Measurements from ENCODE around the gene USP16. TPM values are rescaled to one million over a fixed set of nuclear protein-coding genes. Genes with fewer than 3 reads are reported as not detected.

The USP16 gene
- total RNA-seq, result 37.6 and 38.4 TPM in 2 replicates

GRCh38 chr21:29024474-29025327 lies at the start of gene USP16:
Gene USP16, plus strand, starts transcription at chr21:29024668. Its CDS starts 3,246 bp downstream, at chr21:29027914.

DNA sequence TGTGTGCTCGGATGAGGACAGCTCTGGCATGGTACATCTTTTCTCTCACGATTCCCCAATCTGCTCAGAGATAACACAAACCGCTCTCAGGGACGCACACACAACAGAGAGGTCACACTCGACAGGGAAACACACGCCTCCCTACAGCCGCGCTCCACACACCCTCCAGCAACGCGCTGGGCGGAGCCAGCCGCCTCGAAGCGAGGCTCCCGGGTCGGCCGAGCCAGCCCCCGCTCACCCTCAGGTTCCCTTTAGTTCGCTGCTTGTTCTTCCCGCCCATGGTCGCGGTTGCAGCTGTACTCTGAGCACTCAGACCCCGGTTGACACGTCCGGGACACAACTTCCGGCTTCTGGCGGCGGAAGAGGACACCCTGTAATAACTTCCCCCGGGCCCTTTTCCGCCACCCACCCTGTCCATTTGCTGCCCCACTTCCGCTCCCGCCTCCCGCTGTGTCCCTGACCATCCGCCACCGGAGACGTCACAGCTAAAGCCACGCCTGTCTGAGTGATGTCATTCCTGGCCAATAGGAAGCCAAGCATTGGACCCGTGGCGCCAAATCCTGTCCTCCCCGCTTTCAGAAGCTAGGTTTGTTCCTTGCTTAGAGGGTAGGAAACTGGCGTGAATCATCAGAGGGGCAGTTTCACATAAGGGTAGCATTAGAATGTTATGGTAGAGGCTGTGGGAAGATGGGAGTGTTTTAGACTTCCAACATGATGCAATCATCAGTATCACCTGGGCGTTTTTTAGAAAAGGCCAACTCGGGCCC lies 31.8 kb upstream of the USP16 start, which contains the start of gene LTN1:
LTN1 (minus strand) TSS at position 352 of the 767 bp plus-strand sequence; CDS start at position 280, 72 bp downstream.

DNA sequence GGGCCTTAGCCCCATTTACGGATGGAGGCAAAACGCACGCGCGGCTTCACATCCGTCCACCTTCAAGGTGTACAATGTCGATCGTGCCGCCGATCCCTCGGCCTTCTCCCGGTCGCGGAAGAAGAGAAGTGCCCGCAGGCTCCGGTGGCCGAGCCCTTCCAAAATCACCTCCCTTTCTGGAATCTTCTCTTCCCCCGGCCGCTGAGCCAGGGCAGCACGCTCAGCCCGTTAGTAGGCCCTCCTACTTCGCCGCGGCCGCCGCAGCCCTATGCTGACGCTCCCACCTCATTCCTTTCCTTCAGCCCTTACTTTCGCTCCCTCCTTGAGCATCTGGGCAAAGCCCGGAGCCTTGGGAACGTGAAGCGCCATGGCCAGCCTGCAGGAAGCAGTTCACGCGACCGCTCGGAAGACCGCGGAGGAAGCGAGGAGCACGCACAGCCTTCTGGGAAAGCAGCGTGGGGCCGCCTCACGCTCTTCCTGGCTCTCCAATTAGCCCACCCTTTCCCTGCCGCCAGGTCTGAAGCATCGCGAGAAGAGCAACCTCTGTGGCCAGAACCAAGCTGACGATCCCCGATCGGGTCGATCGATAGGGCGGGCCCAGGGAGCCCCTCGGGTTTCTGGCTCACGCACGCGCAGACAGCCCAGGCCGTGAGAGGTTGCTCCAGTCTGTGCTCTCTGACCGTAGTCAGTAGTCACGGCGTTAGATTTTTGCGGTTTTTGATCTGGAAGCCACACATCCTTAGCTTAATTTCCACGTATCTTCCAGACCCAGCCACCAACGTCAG lies 48.9 kb downstream of the USP16 start, which contains the start of gene CCT8:
CCT8 (minus strand) TSS at position 427 of the 785 bp plus-strand sequence; CDS start at position 369, 58 bp downstream.

Other genes starting within 250 kb of the USP16 start
- gene LTN1, start 31.8 kb upstream of the USP16 start, total RNA-seq, result 21.5 and 22.3 TPM in 2 replicates
- 15.4 and 19.9 TPM in 2 replicates for gene RWDD2B, start 5.3 kb upstream of the USP16 start, total RNA-seq
- 223 and 234 TPM in 2 replicates for gene CCT8, start 49.0 kb downstream of the USP16 start, total RNA-seq
- 3.1 and 3.7 TPM in 2 replicates for gene MAP3K7CL, start 106.0 kb downstream of the USP16 start, total RNA-seq